Measurements from ENCODE around the gene TAS2R50. TPM values are rescaled to one million over a fixed set of nuclear protein-coding genes. Genes with fewer than 3 reads are reported as not detected.
"Not testable (repeated sequence)": the region's sequence is repeated elsewhere in the genome, so short reads cannot be mapped to it uniquely, and the experiment has no call there.

The TAS2R50 gene, protein sequence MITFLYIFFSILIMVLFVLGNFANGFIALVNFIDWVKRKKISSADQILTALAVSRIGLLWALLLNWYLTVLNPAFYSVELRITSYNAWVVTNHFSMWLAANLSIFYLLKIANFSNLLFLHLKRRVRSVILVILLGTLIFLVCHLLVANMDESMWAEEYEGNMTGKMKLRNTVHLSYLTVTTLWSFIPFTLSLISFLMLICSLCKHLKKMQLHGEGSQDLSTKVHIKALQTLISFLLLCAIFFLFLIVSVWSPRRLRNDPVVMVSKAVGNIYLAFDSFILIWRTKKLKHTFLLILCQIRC
- total RNA-seq (1.5 and 1.6 TPM in 2 replicates), polyA plus RNA-seq (0.12 TPM in 1 of 2 replicates, not detected in the other), polyA minus RNA-seq (5.8 and 9.6 TPM in 2 replicates), Bru-seq, nascent RNA (percentile 86 among the genes with signal in this experiment), BruChase-seq, experiment 1, labeled RNA remaining after a 6-hour chase (percentile 66 among the genes with signal in this experiment), BruChase-seq, experiment 2, labeled RNA remaining after a 2-hour chase (percentile 90 among the genes with signal in this experiment)
- polyA plus RNA-seq (2011; cell fraction: cytosol; rRNA removed), result 0.06 TPM in 1 of 2 replicates, not detected in the other
- polyA plus RNA-seq (2011; cell fraction: nucleus; rRNA removed), result 2.4 and 3.6 TPM in 2 replicates
- not detected in 2 replicates for polyA plus RNA-seq (2012)
- not detected for polyA minus RNA-seq (2011; cell fraction: cytosol; rRNA and poly(A)+ RNA removed)
- polyA minus RNA-seq (2011; cell fraction: nucleus; rRNA and poly(A)+ RNA removed), result 43.0 and 59.4 TPM in 2 replicates
- long read RNA-seq, result 0 reads

DNA sequence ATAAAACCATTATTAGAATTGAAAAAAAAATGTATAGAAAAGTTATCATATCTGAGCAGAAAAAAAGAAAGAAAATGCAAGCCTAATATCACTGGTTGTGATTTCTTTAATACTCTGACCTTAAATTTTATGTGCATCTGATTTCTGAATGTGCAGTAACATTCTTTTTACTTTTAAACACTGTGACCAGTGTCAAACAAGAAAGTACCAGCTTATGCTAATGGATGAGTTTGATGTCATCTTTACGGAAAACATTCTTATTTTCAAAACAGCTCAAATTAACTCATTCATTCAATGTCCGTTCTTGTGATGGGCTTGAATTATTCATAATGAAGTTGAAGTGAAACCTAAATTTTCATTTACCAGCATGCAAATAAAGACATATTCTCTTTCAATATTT, at the start of gene TAS2R50:
Gene TAS2R50, minus strand, starts transcription at position 101 of the 400 bp plus-strand sequence. Its CDS starts 52 bp downstream, at position 49.
- no TSS peak for BruUV-seq (replicated peaks)
- Histone ChIP-seq H3K4me2 (ENCODE audit: insufficient read depth, low read length) (no peak within 1 kb of the TSS), H3K9me3 (replicated peaks; ENCODE audit: control insufficient read depth, insufficient read depth, low read length) (no peaks in the 10 kb centered on the region), H3K79me2 (ENCODE audit: control insufficient read depth, insufficient read depth, low read length) (no peaks in the 10 kb centered on the region), H2AFZ (ENCODE audit: low read depth, low read length) (no peak within 1 kb of the TSS), H3K9ac (replicated peaks; ENCODE audit: extremely low read depth, insufficient read depth, low read length) (no peak within 1 kb of the TSS), H3K27me3 (ENCODE audit: control insufficient read depth in 2 of 2, insufficient read depth in 2 of 2, low read length in 2 of 2) (no peaks in the 10 kb centered on the region), H3K4me3 (replicated peaks in 1 of 3; ENCODE audit: insufficient read depth in 1 of 3, low read depth in 1 of 3, low read length in 3 of 3) (no peak within 1 kb of the TSS), H3K9me1 (replicated peaks; ENCODE audit: control insufficient read depth, extremely low read depth, insufficient read depth, low read length) (no peaks in the 10 kb centered on the region), H3K4me1 (ENCODE audit: control insufficient read depth, extremely low read depth, insufficient read depth, low read length) (no peaks in the 10 kb centered on the region), H3K36me3 (ENCODE audit: control insufficient read depth in 2 of 2, extremely low read depth in 1 of 2, insufficient read depth in 2 of 2, low read length in 2 of 2) (no peaks in the 10 kb centered on the region), H4K20me1 (replicated peaks; ENCODE audit: control insufficient read depth, extremely low read depth, insufficient read depth, low read length) (no peaks in the 10 kb centered on the region), H3K27ac (ENCODE audit: insufficient read depth, low read depth, low read length) (no peak within 1 kb of the TSS)
- dilution Hi-C loops (cut with MboI; ENCODE audit: extremely low pct_ligation_motif_present, low sequenced_read_pairs) (no loop called here), intact Hi-C loops (cut with micrococcal nuclease) (no loop called here)
- CTCF ChIA-PET, result interaction anchor here (1.6 kb wide), 1 partner anchor 15 kb away, joined by 4 read pairs; no protein-coding TSS in a partner anchor
- POLR2A ChIA-PET, result no interaction called here
- no peak for FAIRE-seq
- DNase-seq (ENCODE audit: low read depth, low spot score), result no peak
- TF ChIP-seq POLR2A (IDR thresholded peaks at IDR 0.05; ENCODE audit: low read depth, low read length) (no peak), EZH2 (IDR thresholded peaks at IDR 0.05; ENCODE audit: borderline replicate concordance, low read depth, low read length, severe bottlenecking) (no peak), JUN (IDR thresholded peaks at IDR 0.05; ENCODE audit: borderline replicate concordance, insufficient read depth, insufficient read length, low read depth) (no peak), GATA2 (IDR thresholded peaks at IDR 0.05; ENCODE audit: insufficient read depth, insufficient read length, low read depth, low read length) (no peak), POLR2AphosphoS5 (IDR thresholded peaks at IDR 0.05; ENCODE audit: insufficient read depth, low read depth, low read length) (no peak), FOS (IDR thresholded peaks at IDR 0.05; ENCODE audit: borderline replicate concordance, insufficient read depth, low read length) (no peak)
- TF ChIP-seq, protein P1, sequence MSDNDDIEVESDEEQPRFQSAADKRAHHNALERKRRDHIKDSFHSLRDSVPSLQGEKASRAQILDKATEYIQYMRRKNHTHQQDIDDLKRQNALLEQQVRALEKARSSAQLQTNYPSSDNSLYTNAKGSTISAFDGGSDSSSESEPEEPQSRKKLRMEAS (IDR thresholded peaks at IDR 0.05; ENCODE audit: insufficient read depth, insufficient read length), result no peak
- TF ChIP-seq, protein P2, sequence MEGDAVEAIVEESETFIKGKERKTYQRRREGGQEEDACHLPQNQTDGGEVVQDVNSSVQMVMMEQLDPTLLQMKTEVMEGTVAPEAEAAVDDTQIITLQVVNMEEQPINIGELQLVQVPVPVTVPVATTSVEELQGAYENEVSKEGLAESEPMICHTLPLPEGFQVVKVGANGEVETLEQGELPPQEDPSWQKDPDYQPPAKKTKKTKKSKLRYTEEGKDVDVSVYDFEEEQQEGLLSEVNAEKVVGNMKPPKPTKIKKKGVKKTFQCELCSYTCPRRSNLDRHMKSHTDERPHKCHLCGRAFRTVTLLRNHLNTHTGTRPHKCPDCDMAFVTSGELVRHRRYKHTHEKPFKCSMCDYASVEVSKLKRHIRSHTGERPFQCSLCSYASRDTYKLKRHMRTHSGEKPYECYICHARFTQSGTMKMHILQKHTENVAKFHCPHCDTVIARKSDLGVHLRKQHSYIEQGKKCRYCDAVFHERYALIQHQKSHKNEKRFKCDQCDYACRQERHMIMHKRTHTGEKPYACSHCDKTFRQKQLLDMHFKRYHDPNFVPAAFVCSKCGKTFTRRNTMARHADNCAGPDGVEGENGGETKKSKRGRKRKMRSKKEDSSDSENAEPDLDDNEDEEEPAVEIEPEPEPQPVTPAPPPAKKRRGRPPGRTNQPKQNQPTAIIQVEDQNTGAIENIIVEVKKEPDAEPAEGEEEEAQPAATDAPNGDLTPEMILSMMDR (IDR thresholded peaks at IDR 0.05; ENCODE audit: extremely low read depth in 1 of 2, insufficient read depth in 1 of 2, low read depth in 1 of 2, low read length in 2 of 2), result no peak

DNA sequence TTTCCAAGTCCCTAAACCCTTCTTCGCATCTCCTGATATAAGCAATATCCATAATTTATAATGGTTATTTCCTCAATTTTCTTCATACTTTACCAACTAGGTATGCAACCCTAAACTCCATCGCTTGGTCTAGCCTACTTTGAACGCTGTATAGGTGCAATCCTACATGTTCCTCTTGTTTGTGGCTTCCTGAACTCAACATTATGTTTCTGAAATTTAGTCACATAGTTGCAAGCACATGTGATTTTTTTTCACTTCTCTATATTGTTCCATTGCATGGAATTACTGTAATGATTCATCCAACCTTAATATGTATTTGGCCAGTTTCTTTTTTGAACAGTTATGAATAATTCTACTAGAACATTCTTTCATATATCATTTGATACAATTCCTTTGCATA, 47.2 kb upstream of the TAS2R50 start:
- H3K79me2 ChIP-seq (ENCODE audit: control insufficient read depth, insufficient read depth, low read length); H2AFZ ChIP-seq (ENCODE audit: low read depth, low read length); CTCF ChIA-PET; H3K9me1 ChIP-seq (replicated peaks; ENCODE audit: control insufficient read depth, extremely low read depth, insufficient read depth, low read length); H4K20me1 ChIP-seq (replicated peaks; ENCODE audit: control insufficient read depth, extremely low read depth, insufficient read depth, low read length); H3K4me2 ChIP-seq (ENCODE audit: insufficient read depth, low read length); H3K27ac ChIP-seq (ENCODE audit: insufficient read depth, low read depth, low read length); H3K27me3 ChIP-seq (ENCODE audit: control insufficient read depth in 2 of 2, insufficient read depth in 2 of 2, low read length in 2 of 2); H3K9me3 ChIP-seq (replicated peaks; ENCODE audit: control insufficient read depth, insufficient read depth, low read length); BruUV-seq (replicated peaks); H3K4me3 ChIP-seq (replicated peaks in 1 of 3; ENCODE audit: insufficient read depth in 1 of 3, low read depth in 1 of 3, low read length in 3 of 3); H3K4me1 ChIP-seq (ENCODE audit: control insufficient read depth, extremely low read depth, insufficient read depth, low read length); H3K9ac ChIP-seq (replicated peaks; ENCODE audit: extremely low read depth, insufficient read depth, low read length); FAIRE-seq; intact Hi-C loops (cut with micrococcal nuclease); dilution Hi-C loops (cut with MboI; ENCODE audit: extremely low pct_ligation_motif_present, low sequenced_read_pairs); DNase-seq (ENCODE audit: low read depth, low spot score); H3K36me3 ChIP-seq (ENCODE audit: control insufficient read depth in 2 of 2, extremely low read depth in 1 of 2, insufficient read depth in 2 of 2, low read length in 2 of 2); POLR2A ChIA-PET: not testable (repeated sequence)
